Esophagus squamous epithelium (tissue), 5 donors: Measurements from ENCODE around the gene CDAN1. TPM values are rescaled to one million over a fixed set of nuclear protein-coding genes. Genes with fewer than 3 reads are reported as not detected.

ENCODE experiments used
- DNase-seq: peaks from one replicate; lab custom pipeline; 2025; lab: John Stamatoyannopoulos, UW
- H3K27ac ChIP-seq, 4 donors: fragments of 200-600 bp; sonication (generic); one replicate each; pipeline ENCODE4 v1.5.1; 2016 to 2019; ENCODE audit warnings: mild to moderate bottlenecking in 1 of 4
- H3K27me3 ChIP-seq, 4 donors: fragments of 200-600 bp; sonication (generic); 1 replicate in 3 of 4; 2 replicates in 1 of 4; pipeline versions ENCODE4 v1.5.1 to v1.6.0; 2017 to 2021; ENCODE audit warnings: antibody characterized with exemption in 1 of 4
- H3K36me3 ChIP-seq, 3 donors: fragments of 200-600 bp; sonication (generic); one replicate each; pipeline ENCODE4 v1.5.1; 2016 to 2019
- H3K4me1 ChIP-seq, 3 donors: fragments of 200-600 bp; sonication (generic); one replicate each; pipeline ENCODE4 v1.5.1; 2017 to 2019
- H3K4me3 ChIP-seq, 4 donors: fragments of 200-600 bp; sonication (generic); 1 replicate in 3 of 4; 2 replicates in 1 of 4; pipeline ENCODE4 v1.5.1; 2016 to 2019; ENCODE audit warnings: mild to moderate bottlenecking in 2 of 4, moderate library complexity in 1 of 4
- H3K9me3 ChIP-seq, 3 donors: fragments of 200-600 bp; sonication (generic); one replicate each; pipeline ENCODE4 v1.5.1; 2016 to 2019
- POLR2A ChIP-seq, 4 donors: fragments of 450-650 bp; IDR thresholded peaks; one replicate each; pipeline ENCODE4 v1.6.1; 2017; ENCODE audit warnings: antibody characterized with exemption in 4 of 4, mild to moderate bottlenecking in 4 of 4, moderate library complexity in 3 of 4
- WGBS, 2 donors: methylation state at CpG; one replicate each; pipeline ENCODE4 v1.1.5; 2018; 5-methylcytosine and 5-hydroxymethylcytosine counted together
- intact Hi-C: fragments of 100-400 bp; cut with DNase I; formaldehyde crosslinking; loops from one replicate; pipeline ENCODE4 v1.15.0; 2022
- total RNA-seq, 4 donors: library from RNA; depleted of rRNA; stranded (reverse); fragments of >200 nt; gene quantifications; one replicate each; pipeline ENCODE4 v1.1.0, GENCODE V29; 2016
- TF ChIP-seq, protein P1 (sequence below), 6 experiments: fragments of 450-650 bp in 4 of 6; fragments of 200-600 bp in 2 of 6; sonication (generic) in 2 of 6; IDR thresholded peaks; one replicate each; pipeline ENCODE4 v1.5.1; 2016 to 2019; ENCODE audit warnings: antibody characterized with exemption in 6 of 6, mild to moderate bottlenecking in 4 of 6, moderate library complexity in 4 of 6
- donor health status: DM: yes; HTN: yes; CAD: no.

Gene CDAN1
- total RNA-seq, 4 donors from 2014 or later = 7.8 to 9.7 (median 8.6) TPM

DNA sequence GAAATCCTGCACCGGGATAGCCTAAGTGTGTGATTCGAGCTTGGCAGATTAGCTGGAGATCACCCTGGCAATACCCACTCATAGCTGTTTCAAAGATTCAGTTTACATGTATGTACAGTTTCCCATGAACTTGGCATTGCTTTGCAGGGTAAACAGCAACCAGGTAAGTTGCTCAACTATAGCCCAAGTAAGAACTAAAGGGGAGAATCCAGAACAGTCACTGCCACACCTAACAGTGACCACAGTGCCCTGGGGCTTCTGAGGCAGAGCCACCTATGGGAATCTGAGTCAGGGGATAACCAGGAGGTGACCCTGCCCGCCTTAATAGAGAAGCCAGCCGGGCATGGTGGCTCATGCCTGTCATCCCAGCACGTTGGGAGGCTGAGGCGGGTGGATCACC, 15.9 kb downstream of the CDAN1 start:
- H3K27ac ChIP-seq = peak overlapping the region in 3 of 4 donors; percentile 4 to 51 (median 45)
- intact Hi-C loops = no loop called here
- H3K4me3 ChIP-seq = no peak overlapping the region
- TF ChIP-seq POLR2A (IDR thresholded peaks at IDR 0.05) = no peak
- H3K27me3 ChIP-seq = no peaks in the 10 kb centered on the region
- H3K36me3 ChIP-seq = peaks cover 0 to 87% (median 29%) of the 10 kb centered on the region in 3 donors
- H3K9me3 ChIP-seq = no peaks in the 10 kb centered on the region
- no peak for DNase-seq
- H3K4me1 ChIP-seq = peaks cover 0 to 20% (median 3%) of the 10 kb centered on the region in 3 donors
- WGBS, 2 donors = 41 to 46% methylated on average over 3 of the region's 6 CpGs

DNA sequence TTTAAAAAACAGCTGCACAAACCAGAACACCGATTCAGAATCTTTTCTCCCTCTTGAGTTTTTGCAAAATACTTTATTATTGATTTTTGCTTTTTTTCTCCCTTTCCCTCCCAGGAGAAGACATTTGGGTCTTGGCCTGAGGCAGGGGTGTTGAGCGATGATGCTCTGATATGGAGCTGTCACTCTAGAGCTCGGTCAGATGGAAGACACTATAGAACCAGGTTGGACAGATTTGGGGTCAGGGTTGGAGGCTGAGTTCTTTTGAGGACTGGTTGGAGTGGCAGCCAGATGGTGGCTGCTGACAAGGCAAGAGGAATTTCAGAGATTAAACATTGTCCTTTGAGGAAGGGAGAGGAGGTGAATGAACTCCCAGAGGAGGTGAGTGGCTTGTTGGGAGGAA, 16.9 kb downstream of the CDAN1 start:
- DNase-seq = no peak
- TF ChIP-seq POLR2A (IDR thresholded peaks at IDR 0.05) = no peak
- TF ChIP-seq, protein P1, sequence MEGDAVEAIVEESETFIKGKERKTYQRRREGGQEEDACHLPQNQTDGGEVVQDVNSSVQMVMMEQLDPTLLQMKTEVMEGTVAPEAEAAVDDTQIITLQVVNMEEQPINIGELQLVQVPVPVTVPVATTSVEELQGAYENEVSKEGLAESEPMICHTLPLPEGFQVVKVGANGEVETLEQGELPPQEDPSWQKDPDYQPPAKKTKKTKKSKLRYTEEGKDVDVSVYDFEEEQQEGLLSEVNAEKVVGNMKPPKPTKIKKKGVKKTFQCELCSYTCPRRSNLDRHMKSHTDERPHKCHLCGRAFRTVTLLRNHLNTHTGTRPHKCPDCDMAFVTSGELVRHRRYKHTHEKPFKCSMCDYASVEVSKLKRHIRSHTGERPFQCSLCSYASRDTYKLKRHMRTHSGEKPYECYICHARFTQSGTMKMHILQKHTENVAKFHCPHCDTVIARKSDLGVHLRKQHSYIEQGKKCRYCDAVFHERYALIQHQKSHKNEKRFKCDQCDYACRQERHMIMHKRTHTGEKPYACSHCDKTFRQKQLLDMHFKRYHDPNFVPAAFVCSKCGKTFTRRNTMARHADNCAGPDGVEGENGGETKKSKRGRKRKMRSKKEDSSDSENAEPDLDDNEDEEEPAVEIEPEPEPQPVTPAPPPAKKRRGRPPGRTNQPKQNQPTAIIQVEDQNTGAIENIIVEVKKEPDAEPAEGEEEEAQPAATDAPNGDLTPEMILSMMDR (IDR thresholded peaks at IDR 0.05) = no peak
- Histone ChIP-seq H3K4me3 (no peak overlapping the region), H3K4me1 (peaks cover 0 to 20% (median 3%) of the 10 kb centered on the region in 3 donors), H3K36me3 (peaks cover 0 to 77% (median 21%) of the 10 kb centered on the region in 3 donors), H3K9me3 (no peaks in the 10 kb centered on the region), H3K27me3 (no peaks in the 10 kb centered on the region), H3K27ac (peak overlapping the region in 1 of 4 donors; percentile 51)
- WGBS, 2 donors = 93 to 94% methylated on average over 3 of the region's 3 CpGs
- intact Hi-C loops = no loop called here

DNA sequence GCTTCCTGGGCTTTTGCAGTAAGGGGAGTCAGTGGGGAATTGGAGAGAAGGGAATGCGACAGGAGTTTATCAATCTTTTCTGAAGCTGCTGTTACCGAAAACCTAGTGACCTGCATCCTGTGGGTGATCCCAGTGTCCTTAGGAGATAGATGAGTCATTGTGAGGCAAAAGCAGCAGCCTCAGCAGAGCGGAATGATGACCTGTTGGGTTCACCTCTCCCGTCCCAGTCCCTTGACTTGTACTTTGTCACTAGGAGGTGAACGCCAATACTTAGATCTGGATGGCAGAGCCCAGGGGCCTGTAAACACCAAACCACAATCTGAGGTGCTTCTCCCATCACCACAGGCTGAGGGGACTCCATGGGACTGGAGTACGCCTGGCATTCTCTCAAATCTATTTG, 17.9 kb downstream of the CDAN1 start:
- Histone ChIP-seq H3K9me3 (no peaks in the 10 kb centered on the region), H3K4me3 (no peak overlapping the region), H3K36me3 (peaks cover 0 to 67% (median 12%) of the 10 kb centered on the region in 3 donors), H3K27ac (no peak overlapping the region), H3K4me1 (peaks cover 0 to 20% (median 3%) of the 10 kb centered on the region in 3 donors), H3K27me3 (no peaks in the 10 kb centered on the region)
- TF ChIP-seq, protein P1 (IDR thresholded peaks at IDR 0.05) = no peak
- TF ChIP-seq POLR2A (IDR thresholded peaks at IDR 0.05) = no peak
- intact Hi-C loops = no loop called here
- no peak for DNase-seq
- 91 to 93% methylated on average over 4 to 6 of the region's 6 CpGs for WGBS, 2 donors

DNA sequence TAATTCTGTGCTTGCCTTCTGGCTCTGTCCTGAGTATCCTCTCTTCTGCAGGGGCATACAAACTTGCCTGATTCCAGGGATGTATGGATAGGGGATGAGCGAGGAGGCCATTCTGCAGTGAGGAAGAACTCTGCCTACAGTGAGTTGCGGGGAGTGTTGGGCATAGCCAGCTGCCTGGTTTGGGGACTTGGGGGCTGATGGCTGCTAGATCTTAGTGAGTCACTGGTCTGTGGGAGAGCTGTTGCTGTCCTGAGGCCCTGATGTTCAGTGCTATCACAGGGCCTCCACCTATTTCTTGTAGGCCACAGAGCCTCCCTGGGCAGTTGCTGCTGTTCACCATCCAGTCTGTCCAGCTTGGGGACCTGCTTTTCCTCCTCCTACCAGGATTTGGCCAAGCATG, 20.3 kb downstream of the CDAN1 start:
- Histone ChIP-seq H3K27me3 (no peaks in the 10 kb centered on the region), H3K4me1 (peaks cover 0 to 15% (median 2%) of the 10 kb centered on the region in 3 donors), H3K36me3 (peaks cover 0 to 43% (median 9%) of the 10 kb centered on the region in 3 donors), H3K27ac (no peak overlapping the region), H3K9me3 (no peaks in the 10 kb centered on the region), H3K4me3 (no peak overlapping the region)
- no peak for DNase-seq
- intact Hi-C loops = no loop called here
- TF ChIP-seq POLR2A (IDR thresholded peaks at IDR 0.05) = no peak
- TF ChIP-seq, protein P1 (IDR thresholded peaks at IDR 0.05) = no peak
- WGBS, 2 donors = 100% methylated on average over 2 of the region's 2 CpGs; no CpG with 5 or more reads in 1 of the 2 donors

DNA sequence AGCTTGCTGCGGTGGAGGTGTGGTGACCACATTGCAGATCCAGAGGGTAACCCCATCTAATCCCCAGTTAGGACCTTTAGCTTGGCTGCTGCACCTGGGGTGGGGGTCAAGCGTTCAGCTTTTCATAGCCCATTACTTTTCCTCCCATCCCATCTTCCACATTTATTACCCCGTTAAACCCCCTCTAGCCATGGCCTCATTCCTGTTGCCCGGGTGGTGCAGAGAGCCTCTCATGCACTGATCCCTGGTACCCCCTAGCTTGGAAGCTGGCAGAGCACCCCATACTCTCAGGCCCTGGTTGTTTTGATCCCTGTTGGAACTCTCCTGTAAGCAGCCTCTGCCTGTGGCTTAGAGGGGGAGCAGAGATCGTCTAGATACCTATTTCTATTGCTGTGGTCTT, 20.8 kb downstream of the CDAN1 start:
- H3K36me3 ChIP-seq = peaks cover 0 to 38% (median 9%) of the 10 kb centered on the region in 3 donors
- H3K4me3 ChIP-seq = no peak overlapping the region
- H3K9me3 ChIP-seq = no peaks in the 10 kb centered on the region
- H3K4me1 ChIP-seq = peaks cover 0 to 10% (median 0%) of the 10 kb centered on the region in 3 donors
- no peak overlapping the region for H3K27ac ChIP-seq
- WGBS, 2 donors = 77 to 85% methylated on average over 5 of the region's 5 CpGs
- no peak for TF ChIP-seq POLR2A (IDR thresholded peaks at IDR 0.05)
- TF ChIP-seq, protein P1 (IDR thresholded peaks at IDR 0.05) = no peak
- H3K27me3 ChIP-seq = no peaks in the 10 kb centered on the region
- DNase-seq = no peak
- intact Hi-C loops = no loop called here
